Neural progenitor cell (in vitro differentiated cells): ENCODE results near the gene ELP5.

ENCODE experiments used
- EZH2 ChIP-seq: fragments of 200-600 bp; sonication (generic); IDR thresholded peaks from 2 replicates; pipeline ENCODE4 v1.6.1; 2017; ENCODE audit warnings: antibody characterized with exemption, mild to moderate bottlenecking, moderate library complexity
- EZH2phosphoT487 ChIP-seq: fragments of 200-600 bp; sonication (generic); IDR thresholded peaks from 2 replicates; pipeline ENCODE4 v1.6.1; 2017; ENCODE audit warnings: antibody characterized with exemption
- TF ChIP-seq, protein P1 (sequence below): fragments of 200-600 bp; sonication (generic); IDR thresholded peaks from 2 replicates; pipeline ENCODE4 v1.5.1; 2017; ENCODE audit warnings: antibody characterized with exemption, mild to moderate bottlenecking

DNA sequence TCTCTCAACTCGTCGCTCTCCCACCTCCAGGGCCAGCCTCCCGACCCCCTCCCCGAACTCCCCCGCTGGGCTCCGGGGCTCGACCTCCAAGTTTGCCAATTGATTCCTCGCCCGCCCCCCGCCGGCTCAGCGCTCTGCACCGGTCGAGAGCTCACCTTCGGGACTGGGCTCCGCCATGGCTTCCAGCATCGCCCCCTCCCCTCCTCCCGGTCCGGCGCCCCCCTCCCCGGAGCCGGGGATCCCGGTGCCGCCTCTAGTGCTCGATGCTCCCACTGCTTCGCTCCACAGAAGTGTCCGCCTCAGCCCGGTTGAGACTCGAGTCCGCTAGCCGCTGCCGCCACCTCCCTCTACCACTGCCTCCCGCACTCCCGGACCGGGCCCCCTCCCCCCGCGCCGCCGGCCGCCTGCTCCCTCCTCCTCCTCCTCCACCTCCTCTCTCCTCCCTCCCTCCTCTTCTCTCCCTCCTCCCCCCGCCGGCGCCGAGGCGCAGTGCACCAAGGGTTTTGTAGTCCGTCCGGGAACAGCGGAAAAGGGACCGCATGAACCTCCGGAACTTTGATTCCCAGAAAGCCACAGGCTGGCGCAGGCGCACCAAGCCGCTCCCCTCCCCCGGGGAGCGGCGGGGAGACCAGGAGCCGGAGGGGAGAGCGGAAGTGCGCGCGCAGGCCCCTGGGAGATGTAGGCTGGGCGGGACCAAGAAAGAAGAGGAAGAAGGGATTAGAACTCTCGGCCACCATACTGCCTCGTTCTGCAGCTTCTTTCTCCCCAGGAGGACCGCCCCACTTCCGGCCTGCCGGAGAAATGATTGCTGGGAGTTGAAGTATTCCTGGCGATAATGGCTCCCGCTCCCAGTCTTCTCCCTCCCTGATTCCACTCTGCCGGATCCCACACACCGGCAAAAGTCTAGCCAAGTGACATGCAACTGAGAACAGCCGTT lies 12.7 kb upstream of the ELP5 start, which contains the start of gene PHF23:
- TF ChIP-seq, protein P1, sequence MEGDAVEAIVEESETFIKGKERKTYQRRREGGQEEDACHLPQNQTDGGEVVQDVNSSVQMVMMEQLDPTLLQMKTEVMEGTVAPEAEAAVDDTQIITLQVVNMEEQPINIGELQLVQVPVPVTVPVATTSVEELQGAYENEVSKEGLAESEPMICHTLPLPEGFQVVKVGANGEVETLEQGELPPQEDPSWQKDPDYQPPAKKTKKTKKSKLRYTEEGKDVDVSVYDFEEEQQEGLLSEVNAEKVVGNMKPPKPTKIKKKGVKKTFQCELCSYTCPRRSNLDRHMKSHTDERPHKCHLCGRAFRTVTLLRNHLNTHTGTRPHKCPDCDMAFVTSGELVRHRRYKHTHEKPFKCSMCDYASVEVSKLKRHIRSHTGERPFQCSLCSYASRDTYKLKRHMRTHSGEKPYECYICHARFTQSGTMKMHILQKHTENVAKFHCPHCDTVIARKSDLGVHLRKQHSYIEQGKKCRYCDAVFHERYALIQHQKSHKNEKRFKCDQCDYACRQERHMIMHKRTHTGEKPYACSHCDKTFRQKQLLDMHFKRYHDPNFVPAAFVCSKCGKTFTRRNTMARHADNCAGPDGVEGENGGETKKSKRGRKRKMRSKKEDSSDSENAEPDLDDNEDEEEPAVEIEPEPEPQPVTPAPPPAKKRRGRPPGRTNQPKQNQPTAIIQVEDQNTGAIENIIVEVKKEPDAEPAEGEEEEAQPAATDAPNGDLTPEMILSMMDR, result no peak
- TF ChIP-seq EZH2 (no peak), EZH2phosphoT487 (no peak)
